ENCODE measurements around the gene PLA2G2F.

PLA2G2F gene

DNA sequence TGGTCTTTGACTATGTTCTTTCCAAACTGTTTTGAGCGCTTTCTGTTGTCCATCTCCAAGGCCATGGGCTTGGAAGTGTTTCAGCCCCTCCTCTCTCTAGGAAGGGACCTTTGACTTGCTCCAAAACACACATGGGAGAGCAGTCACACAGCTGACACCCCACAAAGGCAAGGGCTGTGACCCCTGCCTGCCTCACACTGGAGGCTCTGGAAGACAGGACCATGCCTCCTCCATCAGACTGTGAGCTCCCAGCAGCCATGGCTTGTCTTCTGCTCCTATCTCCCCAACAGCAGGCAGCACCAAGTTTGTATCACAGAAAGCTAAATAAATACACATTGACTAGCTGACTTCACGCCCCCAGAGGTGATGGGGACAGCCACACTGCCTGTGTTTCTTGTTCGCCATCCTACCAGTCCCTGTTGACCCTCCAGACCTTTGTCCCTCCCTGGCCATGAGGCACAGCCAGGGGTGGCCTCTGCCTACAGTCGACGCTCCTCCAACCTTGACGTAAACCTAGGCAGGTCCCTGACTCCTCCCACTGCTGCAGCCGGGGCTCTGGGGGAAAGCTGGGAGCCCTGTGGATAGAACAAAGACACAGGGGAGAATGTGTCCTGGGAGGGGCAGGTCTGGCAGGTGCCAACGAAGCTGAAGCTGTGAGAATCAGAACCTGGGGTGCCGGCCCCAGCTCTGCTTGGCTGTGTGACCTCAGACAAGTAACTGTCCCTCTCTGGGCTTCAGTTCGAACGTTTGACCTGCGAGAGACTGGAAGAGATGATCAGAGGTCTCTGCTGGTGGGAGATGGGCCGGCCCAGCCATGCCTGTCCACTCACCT is 4.8 kb downstream of the PLA2G2F start:
- DNase-seq, result no peak

- DNase-seq, result no peak
These were observed 8.9 kb downstream of the PLA2G2F start for GRCh38 chr1:20147846-20148570.

DNA sequence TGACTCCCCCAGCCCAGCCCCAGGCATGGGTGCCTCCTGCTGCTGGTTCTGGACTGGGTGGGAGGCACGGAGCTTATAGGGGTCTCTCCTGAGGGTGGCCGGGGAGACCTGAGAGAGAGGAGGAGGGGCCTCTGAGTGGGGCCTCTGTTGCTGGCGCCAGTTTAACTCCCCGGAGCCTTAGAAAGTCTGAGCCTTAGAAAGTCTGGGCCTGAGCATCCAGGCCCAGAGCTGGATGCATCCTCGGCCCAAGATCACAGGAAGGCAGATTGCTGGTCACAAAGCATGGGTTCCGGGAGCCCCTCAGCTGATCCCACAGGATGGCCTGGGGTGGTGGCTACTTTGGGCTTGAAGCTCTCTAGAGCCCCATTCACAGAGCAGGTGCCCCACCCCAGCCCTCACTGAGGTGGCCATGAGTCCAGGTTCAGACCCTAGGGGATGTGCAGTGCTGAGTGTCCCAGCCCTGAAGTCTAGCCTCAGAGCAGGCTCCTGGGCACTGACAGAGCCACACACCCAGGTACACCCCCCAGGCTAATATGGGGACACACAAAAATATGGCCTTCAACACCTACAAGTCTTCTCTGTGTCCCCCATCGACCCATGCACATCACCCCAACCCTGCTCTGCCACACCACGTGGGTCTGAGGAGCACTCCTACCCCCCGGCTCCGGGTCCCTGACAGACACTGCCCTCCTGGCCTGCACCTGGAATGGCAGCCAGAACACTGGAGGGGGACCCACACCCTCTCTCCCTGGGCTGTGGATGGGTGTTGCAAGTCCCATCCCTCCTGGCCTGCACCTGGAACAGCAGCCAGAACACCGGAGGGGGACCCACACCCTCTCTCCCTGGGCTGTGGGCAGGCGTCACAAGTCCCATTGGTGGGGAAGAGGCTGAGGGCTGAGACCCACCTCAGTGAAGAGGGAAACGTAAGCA is 9.7 kb downstream of the PLA2G2F start:
- no peak for DNase-seq

DNA sequence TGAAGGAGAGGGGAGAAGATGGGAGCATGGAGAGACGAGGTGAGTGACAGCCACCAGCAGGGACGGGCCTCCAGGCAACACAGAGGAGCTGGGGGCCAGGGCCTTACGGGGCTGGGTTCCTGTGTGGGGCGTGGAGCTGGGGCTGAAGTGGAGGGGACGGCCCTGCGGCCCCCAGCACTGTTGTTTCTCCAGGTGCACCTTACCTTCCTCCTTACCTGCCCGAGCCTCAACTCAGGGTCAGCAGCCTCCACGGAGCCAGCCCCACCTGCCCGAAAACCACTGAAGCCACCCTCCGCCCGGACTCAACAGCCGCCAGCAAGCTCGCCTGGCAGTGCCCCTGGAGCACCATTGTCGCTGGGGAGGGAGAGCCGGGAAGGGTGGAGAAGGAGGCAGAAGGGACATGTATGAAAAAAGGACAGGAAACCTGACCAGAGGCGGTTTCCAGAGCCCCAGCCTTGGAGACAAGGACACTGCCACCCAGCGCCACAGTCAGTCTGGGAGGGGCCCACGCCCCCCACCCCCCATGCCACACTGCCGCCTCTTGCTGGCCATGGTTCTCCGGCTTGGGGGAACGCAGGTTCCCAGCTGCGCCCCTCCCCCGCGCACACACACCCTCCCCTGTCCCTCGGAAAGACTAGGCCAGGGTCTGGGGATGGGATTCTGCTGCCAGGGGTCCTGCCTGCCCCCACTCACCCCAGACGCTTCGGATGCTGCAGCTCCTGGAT is 10.6 kb downstream of the PLA2G2F start:
- no peak for DNase-seq

- DNase-seq, result no peak
These were observed 11.2 kb downstream of the PLA2G2F start for GRCh38 chr1:20150326-20150705.

GRCh38 chr1:20150969-20151368 is 11.8 kb downstream of the PLA2G2F start:
- DNase-seq, result no peak

GRCh38 chr1:20151906-20152598 is 12.9 kb downstream of the PLA2G2F start:
- DNase-seq, result peak; percentile 78

DNA sequence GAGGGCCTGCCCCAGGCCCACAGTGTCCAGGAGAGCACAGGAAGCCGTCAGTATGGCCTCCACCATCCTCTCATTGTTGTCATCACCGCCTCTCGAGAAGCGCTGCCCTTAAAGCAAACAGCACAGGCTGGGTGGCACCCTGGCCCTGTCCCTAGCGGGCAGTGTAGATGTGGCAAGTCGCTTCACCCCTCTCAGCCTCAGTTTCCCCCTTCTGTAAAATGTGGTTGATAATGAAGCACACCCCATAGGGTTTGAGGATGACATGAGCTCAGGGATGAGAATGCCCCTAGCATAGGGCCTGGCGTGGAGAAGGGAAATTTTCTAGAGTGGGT is 13.4 kb downstream of the PLA2G2F start:
- DNase-seq, result no peak

DNA sequence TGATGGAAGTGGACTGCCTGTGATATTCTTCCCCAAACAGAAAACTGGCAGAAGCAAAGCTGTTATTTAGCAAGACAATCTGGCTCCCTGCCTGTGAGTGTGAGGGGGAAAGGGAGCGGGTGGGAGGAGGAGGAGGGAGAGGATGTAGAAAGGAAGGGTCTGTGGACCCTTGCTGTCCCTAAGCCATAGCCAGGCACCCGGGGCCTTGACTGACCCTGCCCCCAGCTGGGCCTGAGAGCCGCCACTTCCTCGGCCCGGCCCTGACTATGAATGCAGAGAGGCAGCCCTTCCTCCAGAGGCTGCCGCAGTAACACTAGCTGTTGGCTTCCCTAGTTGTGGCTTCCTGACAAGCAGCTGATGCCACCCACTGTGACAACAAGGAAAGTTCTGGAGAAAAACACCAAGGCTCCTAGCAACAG is 13.9 kb downstream of the PLA2G2F start:
- DNase-seq, result no peak

DNA sequence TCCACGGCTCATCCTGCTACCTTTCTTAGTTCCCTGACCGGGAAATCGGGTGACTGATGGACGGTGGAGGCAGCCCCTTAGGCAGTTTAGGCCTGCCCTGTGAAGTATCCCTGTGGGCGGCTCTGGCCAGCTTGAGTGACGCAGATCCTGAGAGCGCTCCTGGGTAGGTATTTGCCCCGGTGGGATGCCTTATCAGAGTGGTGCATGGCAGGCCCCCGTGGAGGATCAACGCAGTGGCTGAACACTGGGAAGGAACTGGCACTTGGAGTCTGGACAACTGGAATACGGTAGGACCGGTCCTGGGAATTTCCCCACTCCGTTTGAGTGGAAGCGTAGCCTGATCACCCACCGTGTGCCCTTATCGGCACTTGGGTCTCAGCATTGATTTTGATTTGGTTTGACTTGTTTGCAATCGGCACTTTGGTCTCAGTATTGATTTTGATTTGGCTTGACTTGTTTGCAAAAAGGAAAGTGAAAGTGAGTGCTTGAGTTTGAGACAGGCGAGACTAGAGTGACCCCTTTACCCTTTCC is 15.2 kb downstream of the PLA2G2F start:
- no peak for DNase-seq

DNA sequence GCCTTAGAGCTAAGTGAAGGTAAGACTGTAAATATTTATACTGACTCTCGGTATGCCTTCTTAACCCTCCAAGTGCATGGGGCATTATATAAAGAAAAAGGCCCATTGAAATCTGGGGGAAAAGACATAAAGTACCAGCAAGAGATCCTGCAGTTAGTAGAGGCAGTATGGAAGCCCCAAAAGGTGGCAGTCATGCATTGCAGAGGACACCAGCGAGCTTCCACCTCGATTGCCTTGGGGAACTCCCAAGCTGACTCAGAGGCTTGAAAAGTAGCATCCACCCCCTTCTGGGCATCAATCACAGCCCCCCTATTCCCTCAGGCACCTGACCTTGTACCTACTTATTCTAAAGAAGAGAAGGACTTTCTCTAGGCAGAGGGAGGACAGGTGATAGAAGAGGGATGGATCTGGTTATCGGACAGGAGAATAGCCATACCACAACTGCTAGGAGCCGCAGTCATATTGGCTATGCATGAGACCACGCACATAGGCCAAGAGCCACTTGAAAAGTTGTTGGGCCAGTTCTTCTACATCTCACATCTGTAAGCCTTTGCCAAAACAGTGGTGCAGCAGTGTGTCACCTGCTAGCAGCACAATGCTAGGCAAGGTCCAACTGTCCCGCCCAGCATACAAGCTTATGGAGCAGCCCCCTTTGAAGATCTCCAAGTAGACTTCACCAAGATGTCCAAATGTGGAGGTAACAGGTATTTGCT is 19.4 kb downstream of the PLA2G2F start:
- no peak for DNase-seq

DNA sequence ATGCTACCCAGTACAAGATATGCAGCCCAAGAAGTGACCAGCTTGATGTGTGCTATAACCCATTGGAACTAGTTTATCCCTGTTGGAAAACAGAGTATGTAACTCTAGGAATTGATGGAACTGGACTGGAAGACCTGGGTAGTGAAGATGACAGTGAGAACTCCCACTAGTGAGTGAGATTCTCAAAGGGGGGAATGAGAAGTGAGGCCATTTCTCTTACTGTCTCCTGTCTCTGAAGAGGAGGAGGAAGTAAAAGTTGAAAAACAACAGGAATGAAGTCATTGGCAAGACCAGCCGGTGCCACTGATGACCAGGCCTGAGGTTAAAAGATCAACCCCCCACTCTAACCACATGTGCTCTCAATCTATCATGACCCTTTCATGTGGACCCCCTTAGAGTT is 20.9 kb downstream of the PLA2G2F start:
- no peak for DNase-seq

DNA sequence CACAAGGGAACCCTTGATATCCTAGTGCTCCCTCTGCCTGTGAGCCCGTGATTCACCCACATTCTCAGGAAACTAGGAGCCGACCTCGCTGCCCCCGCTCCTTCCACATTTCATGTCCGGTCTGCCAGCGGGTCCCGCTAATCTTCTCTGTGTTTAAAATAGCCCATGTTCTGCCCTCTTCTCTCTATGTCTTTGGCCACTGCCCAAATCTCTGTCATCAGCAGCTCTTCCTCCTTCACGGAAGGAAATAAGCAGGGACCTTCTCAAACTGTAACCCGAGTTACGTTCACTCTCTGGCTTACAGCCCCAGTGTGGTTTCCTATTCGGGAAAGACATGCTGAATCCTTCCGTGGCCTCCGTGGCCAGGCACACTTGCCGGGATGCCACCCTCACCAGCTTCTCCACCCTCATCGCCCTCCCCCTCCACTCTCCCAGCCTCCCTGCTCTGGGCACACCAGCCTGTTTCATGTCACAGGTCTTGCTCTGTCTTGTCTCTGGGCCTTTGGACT is 25.6 kb downstream of the PLA2G2F start:
- DNase-seq, result no peak

GRCh38 chr1:20165522-20165951 is 26.4 kb downstream of the PLA2G2F start:
- no peak for DNase-seq

GRCh38 chr1:20166051-20166450 is 26.9 kb downstream of the PLA2G2F start:
- no peak for DNase-seq

DNA sequence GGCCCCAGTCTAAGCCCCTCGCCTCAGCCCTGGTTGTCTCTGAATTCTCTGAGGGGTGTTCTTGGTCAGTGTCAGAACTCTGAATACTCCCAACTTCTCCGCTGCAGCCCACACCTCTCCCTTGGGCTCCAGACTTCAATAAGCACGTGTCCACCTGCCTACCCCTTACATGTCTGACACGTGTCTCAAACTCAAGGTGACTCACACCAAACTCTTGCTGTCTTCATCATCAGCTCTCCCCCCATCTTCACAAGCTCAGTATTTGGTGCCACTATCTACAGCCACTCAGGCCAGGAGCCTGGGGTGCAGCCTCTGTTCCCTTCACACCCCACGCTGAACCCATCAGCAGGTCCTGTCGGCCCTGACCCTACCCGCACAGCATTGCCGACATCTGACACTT is 28.0 kb downstream of the PLA2G2F start:
- no peak for DNase-seq

DNA sequence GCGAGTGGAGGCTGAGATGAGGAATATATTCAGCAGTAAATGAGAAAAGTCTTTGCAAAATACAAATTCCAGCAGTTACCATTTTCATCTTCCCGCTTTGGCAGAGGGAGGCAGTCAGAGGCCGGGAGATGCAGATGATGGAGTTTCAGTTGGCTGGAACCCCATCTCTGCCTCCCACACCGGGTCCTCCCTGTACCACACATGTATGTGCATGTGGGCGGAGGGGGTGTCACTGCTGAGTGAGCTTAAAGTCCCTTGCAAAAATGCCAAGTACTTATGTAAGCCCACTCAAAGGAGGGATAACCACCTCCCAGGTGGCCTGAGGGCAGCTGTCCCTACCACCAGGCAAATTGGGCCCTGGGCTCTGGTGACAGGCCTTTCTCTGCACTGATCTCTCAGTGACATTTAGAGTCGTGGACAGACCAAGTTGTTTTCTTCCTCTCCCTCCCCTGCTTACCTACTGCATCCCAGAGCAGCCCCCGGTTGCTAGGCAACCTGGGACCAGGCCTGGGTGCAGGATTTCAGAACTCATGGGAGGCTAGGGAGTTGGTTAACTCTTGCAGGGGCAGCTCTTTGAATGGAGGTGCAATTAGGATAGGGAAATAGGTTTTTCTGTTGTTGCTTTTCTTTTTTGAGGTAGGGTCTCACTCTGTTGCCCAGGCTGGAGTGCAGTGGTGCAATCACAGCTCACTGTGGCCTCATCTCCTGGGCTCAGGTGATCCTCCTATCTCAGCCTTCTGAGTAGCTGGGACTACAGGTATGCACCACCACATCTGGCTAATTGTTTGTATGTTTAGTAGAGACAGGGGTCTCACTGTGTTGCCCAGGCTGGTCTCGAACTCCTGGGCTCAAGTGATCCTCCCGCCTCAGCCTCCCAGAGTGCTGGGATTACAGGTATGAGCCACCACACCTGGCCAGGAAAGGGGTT is 29.7 kb downstream of the PLA2G2F start:
- no peak for DNase-seq

GRCh38 chr1:20169932-20170331 is 30.8 kb downstream of the PLA2G2F start:
- no peak for DNase-seq

GRCh38 chr1:20172033-20172590 is 33.0 kb downstream of the PLA2G2F start:
- DNase-seq, result no peak

All from activated gamma-delta T cell treated with Interleukin-2 at 50 U/mL for 16 hours (primary cell).